ENCODE results near the gene P4HB.

DNA sequence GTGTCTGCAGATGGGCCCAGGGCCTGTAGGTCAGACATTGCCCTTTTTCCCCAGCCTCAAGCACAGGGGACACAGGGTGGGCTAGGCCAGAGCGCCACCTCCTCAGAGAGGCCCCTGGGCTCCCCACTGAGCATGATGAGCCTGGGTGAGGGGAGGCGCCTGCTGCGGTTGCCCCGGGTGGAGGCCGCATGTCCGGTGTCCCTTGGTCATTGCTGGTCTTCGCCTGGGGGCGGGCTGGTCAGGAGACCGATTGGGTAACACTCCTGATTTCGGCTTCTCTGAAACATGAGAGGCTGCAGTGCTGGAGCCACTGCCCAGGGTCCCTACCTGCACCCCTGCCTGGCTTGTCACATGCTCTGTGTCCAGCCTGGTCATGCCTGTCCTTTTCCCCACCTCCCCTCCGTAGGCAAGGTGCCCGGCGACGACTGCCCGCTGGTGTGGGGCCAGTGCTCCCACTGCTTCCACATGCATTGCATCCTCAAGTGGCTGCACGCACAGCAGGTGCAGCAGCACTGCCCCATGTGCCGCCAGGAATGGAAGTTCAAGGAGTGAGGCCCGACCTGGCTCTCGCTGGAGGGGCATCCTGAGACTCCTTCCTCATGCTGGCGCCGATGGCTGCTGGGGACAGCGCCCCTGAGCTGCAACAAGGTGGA is 39.3 kb upstream of the P4HB start:
- TF ChIP-seq, protein P1, sequence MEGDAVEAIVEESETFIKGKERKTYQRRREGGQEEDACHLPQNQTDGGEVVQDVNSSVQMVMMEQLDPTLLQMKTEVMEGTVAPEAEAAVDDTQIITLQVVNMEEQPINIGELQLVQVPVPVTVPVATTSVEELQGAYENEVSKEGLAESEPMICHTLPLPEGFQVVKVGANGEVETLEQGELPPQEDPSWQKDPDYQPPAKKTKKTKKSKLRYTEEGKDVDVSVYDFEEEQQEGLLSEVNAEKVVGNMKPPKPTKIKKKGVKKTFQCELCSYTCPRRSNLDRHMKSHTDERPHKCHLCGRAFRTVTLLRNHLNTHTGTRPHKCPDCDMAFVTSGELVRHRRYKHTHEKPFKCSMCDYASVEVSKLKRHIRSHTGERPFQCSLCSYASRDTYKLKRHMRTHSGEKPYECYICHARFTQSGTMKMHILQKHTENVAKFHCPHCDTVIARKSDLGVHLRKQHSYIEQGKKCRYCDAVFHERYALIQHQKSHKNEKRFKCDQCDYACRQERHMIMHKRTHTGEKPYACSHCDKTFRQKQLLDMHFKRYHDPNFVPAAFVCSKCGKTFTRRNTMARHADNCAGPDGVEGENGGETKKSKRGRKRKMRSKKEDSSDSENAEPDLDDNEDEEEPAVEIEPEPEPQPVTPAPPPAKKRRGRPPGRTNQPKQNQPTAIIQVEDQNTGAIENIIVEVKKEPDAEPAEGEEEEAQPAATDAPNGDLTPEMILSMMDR (IDR thresholded peaks at IDR 0.05): no peak
- no peak for TF ChIP-seq POLR2A (IDR thresholded peaks at IDR 0.05)
